Tibial nerve (tissue), 4 donors: ENCODE results near the gene ZNF841. TPM values are rescaled to one million over a fixed set of nuclear protein-coding genes. Genes with fewer than 3 reads are reported as not detected.
"Not testable (repeated sequence)": the region's sequence is repeated elsewhere in the genome, so short reads cannot be mapped to it uniquely, and the experiment has no call there.

ENCODE experiments used
- DNase-seq, 2 donors: peaks; one replicate each; pipeline ENCODE4 v3.0.0-alpha.2; 2019; ENCODE audit warnings: low spot score in 2 of 2
- H3K27ac ChIP-seq, 4 donors: fragments of 200-600 bp; sonication (generic) in 3 of 4; one replicate each; pipeline ENCODE4 v1.5.1; 2017 to 2019; ENCODE audit warnings: mild to moderate bottlenecking in 1 of 4
- H3K27me3 ChIP-seq, 2 donors: fragments of 200-600 bp; sonication (generic) in 1 of 2; one replicate each; pipeline versions ENCODE4 v1.5.1 to v1.6.0; 2017 to 2019
- H3K36me3 ChIP-seq, 3 donors: fragments of 200-600 bp; sonication (generic); one replicate each; pipeline ENCODE4 v1.5.1; 2018 to 2019
- H3K4me1 ChIP-seq, 4 donors: fragments of 200-600 bp; sonication (generic) in 3 of 4; one replicate each; pipeline ENCODE4 v1.5.1; 2017 to 2019
- H3K4me3 ChIP-seq, 4 donors: fragments of 200-600 bp; sonication (generic) in 3 of 4; one replicate each; pipeline ENCODE4 v1.5.1; 2017 to 2019; ENCODE audit warnings: mild to moderate bottlenecking in 1 of 4, moderate library complexity in 1 of 4
- H3K9me3 ChIP-seq, 4 donors: fragments of 200-600 bp; sonication (generic) in 3 of 4; one replicate each; pipeline ENCODE4 v1.5.1; 2017 to 2019
- EP300 ChIP-seq, 2 donors: sonication (generic); formaldehyde crosslinking; IDR thresholded peaks; one replicate each; pipeline ENCODE4 v1.6.1; 2017; ENCODE audit warnings: antibody characterized with exemption in 2 of 2, mild to moderate bottlenecking in 1 of 2
- POLR2A ChIP-seq, 2 donors: fragments of 450-650 bp; IDR thresholded peaks; one replicate each; pipeline ENCODE4 v1.6.1; 2017; ENCODE audit warnings: antibody characterized with exemption in 2 of 2, mild to moderate bottlenecking in 2 of 2, moderate library complexity in 2 of 2
- WGBS, 2 donors: methylation state at CpG; one replicate each; pipeline ENCODE4 v1.1.5; 2018; 5-methylcytosine and 5-hydroxymethylcytosine counted together
- total RNA-seq, 4 donors: library from RNA; depleted of rRNA; stranded (reverse); fragments of >200 nt; gene quantifications; one replicate each; pipeline ENCODE4 v1.1.0, GENCODE V29; 2016
- TF ChIP-seq, protein P1 (sequence below), 5 experiments: fragments of 200-600 bp in 3 of 5; fragments of 450-650 bp in 2 of 5; sonication (generic) in 3 of 5; IDR thresholded peaks; one replicate each; pipeline ENCODE4 v1.5.1; 2016 to 2019; ENCODE audit warnings: antibody characterized with exemption in 5 of 5, mild to moderate bottlenecking in 3 of 5, moderate library complexity in 2 of 5

Gene ZNF841
- total RNA-seq, 4 donors from 2014 or later: 12.0 to 34.8 (median 25.7) TPM

DNA sequence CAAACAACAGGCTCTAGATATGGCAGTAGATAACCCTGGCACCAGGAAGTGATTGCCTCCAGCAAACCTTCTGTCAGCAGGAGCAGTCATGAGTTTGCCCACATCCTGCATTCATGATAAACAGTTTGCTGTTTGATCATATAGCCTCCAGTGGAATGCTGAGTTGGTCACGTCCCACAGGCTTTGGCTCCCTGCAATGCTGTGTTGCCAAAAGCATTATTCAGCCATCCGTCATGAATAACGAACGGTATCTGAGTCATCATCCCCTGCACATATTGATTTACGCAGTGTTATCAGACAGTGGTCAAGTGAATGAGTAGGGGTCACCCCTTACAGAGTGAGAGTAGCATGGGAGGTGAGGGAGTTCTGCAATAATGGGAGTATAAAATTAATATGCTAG is 25.1 kb downstream of the ZNF841 start:
- TF ChIP-seq EP300 (IDR thresholded peaks at IDR 0.05): no peak
- TF ChIP-seq POLR2A (IDR thresholded peaks at IDR 0.05): no peak
- TF ChIP-seq, protein P1, sequence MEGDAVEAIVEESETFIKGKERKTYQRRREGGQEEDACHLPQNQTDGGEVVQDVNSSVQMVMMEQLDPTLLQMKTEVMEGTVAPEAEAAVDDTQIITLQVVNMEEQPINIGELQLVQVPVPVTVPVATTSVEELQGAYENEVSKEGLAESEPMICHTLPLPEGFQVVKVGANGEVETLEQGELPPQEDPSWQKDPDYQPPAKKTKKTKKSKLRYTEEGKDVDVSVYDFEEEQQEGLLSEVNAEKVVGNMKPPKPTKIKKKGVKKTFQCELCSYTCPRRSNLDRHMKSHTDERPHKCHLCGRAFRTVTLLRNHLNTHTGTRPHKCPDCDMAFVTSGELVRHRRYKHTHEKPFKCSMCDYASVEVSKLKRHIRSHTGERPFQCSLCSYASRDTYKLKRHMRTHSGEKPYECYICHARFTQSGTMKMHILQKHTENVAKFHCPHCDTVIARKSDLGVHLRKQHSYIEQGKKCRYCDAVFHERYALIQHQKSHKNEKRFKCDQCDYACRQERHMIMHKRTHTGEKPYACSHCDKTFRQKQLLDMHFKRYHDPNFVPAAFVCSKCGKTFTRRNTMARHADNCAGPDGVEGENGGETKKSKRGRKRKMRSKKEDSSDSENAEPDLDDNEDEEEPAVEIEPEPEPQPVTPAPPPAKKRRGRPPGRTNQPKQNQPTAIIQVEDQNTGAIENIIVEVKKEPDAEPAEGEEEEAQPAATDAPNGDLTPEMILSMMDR (IDR thresholded peaks at IDR 0.05): no peak
- peaks cover 6 to 100% (median 75%) of the 10 kb centered on the region in 3 donors for H3K36me3 ChIP-seq
- no peaks in the 10 kb centered on the region for H3K27me3 ChIP-seq
- DNase-seq: no peak
- H3K27ac ChIP-seq: no peak overlapping the region
- H3K4me1 ChIP-seq: no peaks in the 10 kb centered on the region
- 95 to 98% methylated on average over 5 of the region's 5 CpGs for WGBS, 2 donors
- H3K4me3 ChIP-seq: no peak overlapping the region
- peaks cover 9 to 100% (median 62%) of the 10 kb centered on the region in 4 donors for H3K9me3 ChIP-seq

DNA sequence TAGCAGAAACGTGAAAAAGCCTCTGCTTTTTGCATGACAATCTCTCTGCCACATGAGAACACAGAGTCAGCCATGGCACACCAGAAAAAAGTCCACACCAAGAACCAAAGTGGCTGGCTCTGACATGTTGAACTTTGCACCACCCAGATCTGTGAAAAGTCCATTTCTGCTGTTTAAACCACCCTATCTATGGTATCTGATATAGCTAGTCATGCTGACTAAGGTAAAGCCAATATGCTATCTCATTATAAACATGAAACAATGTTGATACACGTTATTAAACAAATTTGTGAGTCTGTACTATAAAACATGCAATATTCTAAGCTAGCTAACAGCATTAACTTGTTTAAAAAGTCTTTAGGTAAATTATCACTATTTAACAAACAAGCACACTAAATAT is 25.9 kb downstream of the ZNF841 start:
- 91 to 94% methylated on average over 2 of the region's 2 CpGs for WGBS, 2 donors
- DNase-seq: no peak
- H3K4me3 ChIP-seq: no peak overlapping the region
- no peaks in the 10 kb centered on the region for H3K4me1 ChIP-seq
- H3K9me3 ChIP-seq: peaks cover 11 to 100% (median 65%) of the 10 kb centered on the region in 4 donors
- H3K36me3 ChIP-seq: peaks cover 6 to 100% (median 66%) of the 10 kb centered on the region in 3 donors
- no peaks in the 10 kb centered on the region for H3K27me3 ChIP-seq
- H3K27ac ChIP-seq: no peak overlapping the region
- TF ChIP-seq EP300 (IDR thresholded peaks at IDR 0.05): no peak
- no peak for TF ChIP-seq POLR2A (IDR thresholded peaks at IDR 0.05)
- TF ChIP-seq, protein P1 (IDR thresholded peaks at IDR 0.05): no peak

DNA sequence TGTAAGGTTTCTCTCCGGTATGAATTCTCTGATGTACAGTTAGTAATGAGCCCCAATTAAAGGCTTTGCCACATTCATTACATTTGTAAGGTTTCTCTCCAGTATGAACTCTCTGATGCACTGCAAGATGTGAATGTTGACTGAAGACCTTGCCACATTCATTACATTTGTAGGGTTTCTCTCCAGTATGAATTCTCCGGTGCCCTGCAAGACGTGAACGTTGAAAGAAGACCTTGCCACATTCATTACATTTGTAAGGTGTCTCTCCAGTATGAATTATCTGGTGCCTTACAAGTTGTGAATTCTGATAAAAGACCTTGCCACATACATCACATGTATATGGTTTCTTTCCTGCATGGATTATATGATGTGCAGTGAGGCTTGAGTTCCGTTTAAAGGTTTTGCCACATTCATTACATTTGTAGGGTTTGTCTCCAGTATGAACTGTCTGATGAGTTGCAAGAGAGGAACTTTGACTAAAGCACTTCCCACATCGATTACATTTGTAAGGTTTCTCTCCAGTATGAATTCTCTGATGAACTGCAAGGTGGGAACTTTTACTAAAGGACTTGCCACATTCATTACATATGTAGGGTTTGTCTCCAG is 29.2 kb downstream of the ZNF841 start:
- Histone ChIP-seq H3K27me3 (no peaks in the 10 kb centered on the region), H3K27ac (no peak overlapping the region), H3K36me3 (peaks cover 9 to 100% (median 45%) of the 10 kb centered on the region in 3 donors), H3K4me1 (no peaks in the 10 kb centered on the region), H3K9me3 (peaks cover 15 to 100% (median 59%) of the 10 kb centered on the region in 4 donors), H3K4me3 (no peak overlapping the region)
- 97 to 99% methylated on average over 6 of the region's 6 CpGs for WGBS, 2 donors
- TF ChIP-seq EP300 (IDR thresholded peaks at IDR 0.05) (no peak), POLR2A (IDR thresholded peaks at IDR 0.05) (no peak)
- TF ChIP-seq, protein P1 (IDR thresholded peaks at IDR 0.05): no peak
- no peak for DNase-seq

DNA sequence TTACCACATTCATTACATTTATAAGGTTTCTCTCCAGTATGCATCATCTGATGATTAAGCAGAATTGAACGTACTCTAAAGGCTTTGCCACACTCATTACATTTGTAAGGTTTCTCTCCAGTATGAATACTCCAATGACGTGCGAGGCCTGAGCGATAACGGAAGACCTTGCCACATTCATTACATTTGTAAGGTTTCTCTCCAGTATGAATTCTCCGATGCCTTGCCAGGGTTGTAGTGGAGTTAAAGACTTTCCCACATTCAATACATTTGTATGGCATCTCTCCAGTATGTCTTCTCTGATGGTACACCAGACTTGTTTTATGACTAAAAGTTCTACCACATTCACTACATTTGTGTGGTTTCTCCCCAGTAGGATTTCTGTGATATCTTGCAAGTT is 30.2 kb downstream of the ZNF841 start:
- TF ChIP-seq, protein P1 (IDR thresholded peaks at IDR 0.05): no peak
- TF ChIP-seq EP300 (IDR thresholded peaks at IDR 0.05): no peak
- no peak for TF ChIP-seq POLR2A (IDR thresholded peaks at IDR 0.05)
- Histone ChIP-seq H3K9me3 (peaks cover 15 to 100% (median 59%) of the 10 kb centered on the region in 4 donors), H3K4me3 (no peak overlapping the region), H3K27me3 (no peaks in the 10 kb centered on the region), H3K4me1 (no peaks in the 10 kb centered on the region), H3K27ac (no peak overlapping the region), H3K36me3 (peaks cover 9 to 100% (median 36%) of the 10 kb centered on the region in 3 donors)
- WGBS, 2 donors: 96 to 99% methylated on average over 6 of the region's 6 CpGs
- no peak for DNase-seq

DNA sequence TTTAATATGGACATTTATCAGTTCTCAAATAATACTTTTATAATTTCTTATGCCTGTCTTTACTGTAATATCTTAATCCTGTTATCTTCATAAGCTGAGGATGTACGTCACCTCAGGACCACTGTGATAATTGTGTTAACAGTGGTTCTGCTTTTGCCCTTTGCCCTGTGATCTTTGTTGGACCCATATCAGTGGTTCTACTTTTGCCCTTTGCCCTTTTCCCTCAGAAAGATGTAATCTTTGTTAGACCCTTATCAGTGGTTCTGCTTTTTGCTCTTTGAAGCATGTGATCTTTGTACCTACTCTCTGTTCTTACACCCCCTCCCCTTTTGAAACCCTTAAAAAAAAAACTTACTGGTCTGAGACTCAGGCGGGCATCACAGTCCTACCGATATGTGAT is 39.1 kb downstream of the ZNF841 start:
- Histone ChIP-seq H3K9me3 (peaks cover 0 to 97% (median 28%) of the 10 kb centered on the region in 4 donors), H3K36me3 (peaks cover 0 to 65% (median 0%) of the 10 kb centered on the region in 3 donors)
- 96 to 99% methylated on average over 3 of the region's 3 CpGs for WGBS, 2 donors
- H3K4me3 ChIP-seq, DNase-seq, H3K27ac ChIP-seq, H3K4me1 ChIP-seq, H3K27me3 ChIP-seq: not testable (repeated sequence)

DNA sequence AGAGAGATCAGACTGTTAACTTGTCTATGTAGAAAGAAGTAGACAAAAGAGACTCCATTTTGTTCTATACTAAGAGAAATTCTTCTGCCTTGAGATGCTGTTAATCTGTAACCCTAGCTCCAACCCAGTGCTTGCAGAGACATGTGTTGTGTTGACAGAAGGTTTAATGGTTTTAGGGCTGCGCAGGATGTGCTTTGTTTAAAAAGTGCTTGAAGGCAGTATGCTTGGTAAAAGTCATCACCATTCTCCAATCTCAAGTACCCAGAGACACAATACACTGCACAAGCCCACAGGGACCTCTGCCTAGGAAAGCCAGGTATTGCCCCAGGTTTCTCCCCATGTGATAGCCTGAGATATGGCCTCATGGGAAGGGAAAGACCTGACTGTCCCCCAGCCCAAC is 43.8 kb downstream of the ZNF841 start:
- not testable (repeated sequence) for H3K4me3 ChIP-seq, DNase-seq, H3K27me3 ChIP-seq, H3K27ac ChIP-seq
- Histone ChIP-seq H3K36me3 (peaks cover 0 to 30% (median 0%) of the 10 kb centered on the region in 3 donors), H3K4me1 (peaks cover 0 to 15% (median 0%) of the 10 kb centered on the region in 4 donors), H3K9me3 (peaks cover 0 to 64% (median 16%) of the 10 kb centered on the region in 4 donors)
- WGBS, 2 donors: 25 to 91% methylated on average over 1 of the region's 1 CpG
